Astrocyte of the cerebellum (primary cell): ENCODE results near the gene C2orf49.

Experiments used
- DNase-seq: peaks from one replicate; pipeline ENCODE4 v3.0.0-alpha.2; 2011; ENCODE audit warnings: low read depth
- H3K4me3 ChIP-seq: 2 replicates; pipeline ENCODE4 v1.5.1; 2011; ENCODE audit warnings: mild to moderate bottlenecking, low read depth, low read length, moderate library complexity
- in situ Hi-C: cut with HindIII; loops from 2 replicates; pipeline ENCODE4 v1.10.0; 2017; ENCODE audit warnings: low sequenced_read_pairs
- TF ChIP-seq, protein P1 (sequence below): IDR thresholded peaks from 2 replicates; pipeline ENCODE4 v1.5.1; 2012; ENCODE audit warnings: low read length, low read depth, moderate library complexity, mild to moderate bottlenecking; ENCODE audit errors: missing control alignments

The C2orf49 gene

DNA sequence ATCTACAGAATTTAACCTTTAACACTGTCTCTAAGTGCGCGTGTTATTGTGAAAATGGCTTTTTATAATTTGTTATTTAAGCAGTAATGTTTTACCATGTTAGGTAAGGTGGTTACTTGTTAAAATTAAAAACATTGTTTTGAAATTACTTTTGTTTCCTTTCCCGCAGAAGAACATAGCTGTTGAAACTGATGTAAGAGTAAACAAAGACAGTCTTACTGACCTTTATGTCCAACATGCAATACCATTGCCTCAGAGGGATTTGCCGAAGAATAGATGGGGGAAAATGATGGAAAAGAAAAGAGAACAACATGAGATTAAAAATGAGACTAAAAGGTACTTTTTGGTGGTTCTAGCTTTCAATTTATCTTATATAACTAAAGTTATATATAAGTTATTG is 2.1 kb downstream of the C2orf49 start:
- DNase-seq: no peak
- TF ChIP-seq, protein P1, sequence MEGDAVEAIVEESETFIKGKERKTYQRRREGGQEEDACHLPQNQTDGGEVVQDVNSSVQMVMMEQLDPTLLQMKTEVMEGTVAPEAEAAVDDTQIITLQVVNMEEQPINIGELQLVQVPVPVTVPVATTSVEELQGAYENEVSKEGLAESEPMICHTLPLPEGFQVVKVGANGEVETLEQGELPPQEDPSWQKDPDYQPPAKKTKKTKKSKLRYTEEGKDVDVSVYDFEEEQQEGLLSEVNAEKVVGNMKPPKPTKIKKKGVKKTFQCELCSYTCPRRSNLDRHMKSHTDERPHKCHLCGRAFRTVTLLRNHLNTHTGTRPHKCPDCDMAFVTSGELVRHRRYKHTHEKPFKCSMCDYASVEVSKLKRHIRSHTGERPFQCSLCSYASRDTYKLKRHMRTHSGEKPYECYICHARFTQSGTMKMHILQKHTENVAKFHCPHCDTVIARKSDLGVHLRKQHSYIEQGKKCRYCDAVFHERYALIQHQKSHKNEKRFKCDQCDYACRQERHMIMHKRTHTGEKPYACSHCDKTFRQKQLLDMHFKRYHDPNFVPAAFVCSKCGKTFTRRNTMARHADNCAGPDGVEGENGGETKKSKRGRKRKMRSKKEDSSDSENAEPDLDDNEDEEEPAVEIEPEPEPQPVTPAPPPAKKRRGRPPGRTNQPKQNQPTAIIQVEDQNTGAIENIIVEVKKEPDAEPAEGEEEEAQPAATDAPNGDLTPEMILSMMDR: no peak
- in situ Hi-C loops: no loop called here
- no peak overlapping the region for H3K4me3 ChIP-seq

DNA sequence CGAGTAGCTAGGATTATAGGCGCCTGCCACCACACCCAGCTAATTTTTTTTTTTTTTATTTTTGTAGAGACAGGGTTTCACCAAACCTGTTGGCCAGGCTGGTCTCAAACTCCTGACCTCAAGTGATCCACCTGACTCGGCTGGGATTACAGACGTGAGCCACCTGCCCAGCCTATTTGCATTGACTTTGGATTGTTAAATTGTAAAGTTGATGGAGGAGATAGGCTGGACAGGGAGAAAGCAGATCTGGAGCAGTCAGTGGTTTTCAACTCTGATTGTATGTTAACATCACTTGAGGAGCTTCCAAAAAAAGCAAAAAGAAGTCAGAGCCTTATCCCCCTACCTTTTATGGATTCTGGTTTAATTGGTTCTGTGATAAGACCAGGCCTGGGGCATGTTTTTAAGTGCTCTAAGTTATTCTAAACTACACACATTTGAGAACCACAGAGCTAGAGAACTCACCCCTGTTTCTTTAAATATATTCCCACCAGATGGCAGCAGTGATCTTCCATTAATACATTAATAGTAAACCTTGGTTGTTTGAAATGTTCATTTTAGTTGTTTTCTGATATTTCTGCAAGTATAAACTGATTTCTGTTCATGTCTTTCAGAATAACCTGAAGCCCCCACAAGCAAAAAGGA is 7.5 kb downstream of the C2orf49 start:
- no peak overlapping the region for H3K4me3 ChIP-seq
- TF ChIP-seq, protein P1: no peak
- peak; percentile 29 for DNase-seq
- in situ Hi-C loops: no loop called here

- in situ Hi-C loops: no loop called here
- no peak overlapping the region for H3K4me3 ChIP-seq
- no peak for DNase-seq
- TF ChIP-seq, protein P1: no peak
These were observed 19.8 kb downstream of the C2orf49 start for GRCh38 chr2:105357122-105357521.

DNA sequence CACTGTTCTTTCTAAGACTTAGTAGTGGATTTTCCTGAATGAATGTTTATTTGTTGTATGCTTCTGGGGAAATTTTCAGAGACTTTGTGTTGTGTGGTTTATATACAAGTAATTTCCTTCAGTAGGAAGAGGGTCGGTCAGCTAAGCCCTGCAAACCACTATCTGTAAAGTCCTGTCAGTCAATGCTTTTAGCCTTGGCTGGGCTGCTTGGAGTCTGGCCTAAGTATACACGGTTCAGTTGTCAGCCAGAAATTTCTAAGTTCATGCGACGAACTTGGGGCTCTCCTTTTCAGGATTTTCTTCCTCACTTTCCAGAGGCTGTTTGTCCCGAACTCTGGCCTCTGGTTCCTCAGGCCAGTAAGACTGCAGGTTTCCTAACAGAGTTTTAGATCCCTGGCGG is 21.3 kb downstream of the C2orf49 start:
- TF ChIP-seq, protein P1: no peak
- no peak for DNase-seq
- in situ Hi-C loops: no loop called here
- H3K4me3 ChIP-seq: no peak overlapping the region

DNA sequence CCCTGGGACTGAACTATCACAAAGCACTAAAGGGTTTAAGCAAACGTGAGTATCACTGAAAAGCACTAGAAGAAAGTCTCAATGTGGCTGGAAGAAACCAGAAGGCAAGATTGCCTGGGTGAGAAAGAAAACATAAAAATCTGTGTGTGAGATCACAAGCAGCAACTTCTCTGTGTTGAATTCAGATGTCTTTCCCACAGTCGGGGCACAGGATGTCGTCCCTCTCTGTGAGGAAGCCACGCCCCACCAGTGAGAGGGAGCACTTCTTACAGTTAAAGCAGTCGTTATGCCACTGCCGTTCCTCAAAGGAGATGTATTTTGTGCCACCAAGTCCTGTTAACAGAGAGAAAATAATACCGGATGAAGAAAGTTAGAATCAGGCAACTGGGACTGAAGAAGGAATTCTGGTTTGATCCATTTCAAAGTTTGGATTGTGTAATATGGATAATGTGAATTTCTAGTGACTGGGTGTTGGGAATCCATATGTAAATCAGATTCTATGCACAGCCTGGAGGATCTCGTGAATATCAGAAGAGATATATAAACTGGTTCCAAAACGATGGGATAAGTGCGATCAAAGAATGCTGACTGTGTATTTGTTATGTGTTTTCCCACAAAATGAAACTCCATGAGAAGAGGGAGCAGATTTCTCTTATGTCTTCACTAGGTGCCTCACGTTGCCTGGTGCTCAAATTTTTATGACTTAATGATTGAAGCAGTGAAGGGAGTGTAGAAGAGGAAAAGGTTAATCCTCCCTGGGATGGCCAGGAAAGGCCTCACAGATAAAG is 24.0 kb downstream of the C2orf49 start:
- no peak overlapping the region for H3K4me3 ChIP-seq
- in situ Hi-C loops: loop anchor here (5.0 kb wide), 1 partner anchor 161 kb away; no protein-coding TSS in a partner anchor
- TF ChIP-seq, protein P1: no peak
- no peak for DNase-seq

GRCh38 chr2:105362862-105363591 is 25.7 kb downstream of the C2orf49 start:
- TF ChIP-seq, protein P1: no peak
- no peak overlapping the region for H3K4me3 ChIP-seq
- in situ Hi-C loops: loop anchor here (5.0 kb wide), 1 partner anchor 159 kb away; no protein-coding TSS in a partner anchor
- no peak for DNase-seq
